NCI-H526 treated with DMSO at 0.1 percent for 48 hours (cell line): ENCODE data around the gene LYAR.

Source experiments
- DNase-seq: peaks from one replicate; lab custom pipeline; 2025; lab: John Stamatoyannopoulos, UW

Gene LYAR

GRCh38 chr4:4316150-4316495, 26.2 kb upstream of the LYAR start:
- no peak for DNase-seq

GRCh38 chr4:4315461-4316149, 25.7 kb upstream of the LYAR start:
- no peak for DNase-seq

- no peak for DNase-seq
Measured at GRCh38 chr4:4311193-4311592, 21.2 kb upstream of the LYAR start.

- no peak for DNase-seq
Measured at GRCh38 chr4:4308800-4309441, 19.0 kb upstream of the LYAR start.

GRCh38 chr4:4306920-4307319, 17.0 kb upstream of the LYAR start:
- no peak for DNase-seq

- no peak for DNase-seq
Measured at GRCh38 chr4:4302416-4302815, 12.5 kb upstream of the LYAR start.

- DNase-seq: no peak
Measured at GRCh38 chr4:4302001-4302400, 12.0 kb upstream of the LYAR start.

- DNase-seq: no peak
Measured at GRCh38 chr4:4299006-4299405, 9.1 kb upstream of the LYAR start.

- DNase-seq: no peak
Measured at GRCh38 chr4:4296283-4296846, 6.4 kb upstream of the LYAR start.

GRCh38 chr4:4293279-4293678, 3.3 kb upstream of the LYAR start:
- DNase-seq: no peak

- DNase-seq: no peak
Measured at GRCh38 chr4:4289597-4289940, 385 bp downstream of the LYAR start.

GRCh38 chr4:4289055-4289454, 899 bp downstream of the LYAR start:
- no peak for DNase-seq

- DNase-seq: no peak
Measured at GRCh38 chr4:4288098-4288497, 1.9 kb downstream of the LYAR start.

GRCh38 chr4:4284827-4285618, 4.9 kb downstream of the LYAR start:
- DNase-seq: no peak

- no peak for DNase-seq
Measured at GRCh38 chr4:4281787-4282186, 8.2 kb downstream of the LYAR start.

- no peak for DNase-seq
Measured at GRCh38 chr4:4277531-4277930, 12.4 kb downstream of the LYAR start.

GRCh38 chr4:4274226-4274625, 15.7 kb downstream of the LYAR start:
- DNase-seq: no peak

- DNase-seq: no peak
Measured at GRCh38 chr4:4271912-4272311, 18.0 kb downstream of the LYAR start.

GRCh38 chr4:4270529-4270928, 19.4 kb downstream of the LYAR start:
- DNase-seq: no peak

GRCh38 chr4:4269856-4270255, 20.1 kb downstream of the LYAR start:
- DNase-seq: no peak

- no peak for DNase-seq
Measured at GRCh38 chr4:4269331-4269731, 20.6 kb downstream of the LYAR start.

- no peak for DNase-seq
Measured at GRCh38 chr4:4268776-4269175, 21.2 kb downstream of the LYAR start.

GRCh38 chr4:4267981-4268380, 22.0 kb downstream of the LYAR start:
- DNase-seq: no peak
